H1 (cell line): Measurements from ENCODE around the gene NOC4L. TPM values are rescaled to one million over a fixed set of nuclear protein-coding genes. Genes with fewer than 3 reads are reported as not detected.

Experiments
- CTCF ChIA-PET: fragments of 300-600 bp; sonication (Branson Sonifier 250); formaldehyde crosslinking; loops from one replicate; lab custom pipeline; 2021; ENCODE audit not compliant: partially characterized antibody; lab: Charles Lee
- POLR2A ChIA-PET: fragments of 300-600 bp; sonication (Branson Sonifier 250); formaldehyde crosslinking; loops from one replicate; lab custom pipeline; 2021; ENCODE audit warnings: inconsistent platforms; ENCODE audit not compliant: partially characterized antibody; lab: Charles Lee
- DNase-seq, 2 experiments: peaks; one replicate each; pipeline versions ENCODE4 v3.0.0 to v3.0.0-alpha.2; 2010 to 2022; ENCODE audit warnings: low spot score in 2 of 2, low read depth in 1 of 2, mixed read lengths in 1 of 2
- FAIRE-seq: peaks from 2 replicates; lab custom pipeline; 2011; peaks lifted over from hg19 to GRCh38; lab: Jason Lieb, UNC
- H2AFZ ChIP-seq: 2 replicates; pipeline ENCODE4 v1.8.1; 2012; ENCODE audit warnings: low read length, inconsistent platforms
- H2AK5ac ChIP-seq: 2 replicates; pipeline ENCODE4 v1.6.1; 2013; ENCODE audit warnings: low read depth, low read length
- H2BK120ac ChIP-seq: replicated peaks from 2 replicates; pipeline ENCODE3; 2013; ENCODE audit warnings: low read depth, low read length, inconsistent platforms
- H2BK12ac ChIP-seq: 2 replicates; pipeline ENCODE4 v1.6.1; 2013; ENCODE audit warnings: low read depth, low read length
- H2BK15ac ChIP-seq: 2 replicates; pipeline ENCODE4 v1.6.1; 2013; ENCODE audit warnings: low read length
- H2BK20ac ChIP-seq: 2 replicates; pipeline ENCODE4 v1.6.1; 2013; ENCODE audit warnings: low read length
- H2BK5ac ChIP-seq: 2 replicates; pipeline ENCODE4 v1.6.1; 2013; ENCODE audit warnings: low read depth, low read length
- H3K14ac ChIP-seq: 2 replicates; pipeline ENCODE4 v1.6.1; 2013; ENCODE audit warnings: inconsistent platforms; ENCODE audit not compliant: insufficient read length
- H3K18ac ChIP-seq: 2 replicates; pipeline ENCODE4 v1.6.1; 2013; ENCODE audit warnings: low read length; ENCODE audit errors: extremely low read depth
- H3K23ac ChIP-seq: 2 replicates; pipeline ENCODE4 v1.6.1; 2013; ENCODE audit warnings: inconsistent platforms; ENCODE audit not compliant: insufficient read length
- H3K23me2 ChIP-seq: 2 replicates; pipeline ENCODE4 v1.6.1; 2013; ENCODE audit warnings: low read depth, low read length
- H3K27ac ChIP-seq: 2 replicates; pipeline ENCODE4 v1.6.1; 2011; ENCODE audit warnings: low read depth, low read length, inconsistent platforms
- H3K27me3 ChIP-seq, 4 experiments: replicated peaks in 1 of 4; 1 replicate in 1 of 4; 2 replicates in 3 of 4; pipeline versions ENCODE4 v1.6.1 to v1.8.1; 2011 to 2013; ENCODE audit warnings: low read length in 3 of 4, mild to moderate bottlenecking in 3 of 4, inconsistent platforms in 2 of 4, mixed read lengths in 2 of 4, moderate library complexity in 1 of 4; ENCODE audit not compliant: control insufficient read depth in 3 of 4, insufficient read depth in 3 of 4; ENCODE audit errors: extremely low read depth in 1 of 4
- H3K36me3 ChIP-seq, 4 experiments: 2 replicates each; pipeline versions ENCODE4 v1.6.1 to v1.8.1; 2011 to 2013; ENCODE audit warnings: mild to moderate bottlenecking in 4 of 4, low read length in 3 of 4, moderate library complexity in 2 of 4, control low read depth in 1 of 4, inconsistent platforms in 1 of 4; ENCODE audit not compliant: insufficient read depth in 4 of 4, control insufficient read depth in 2 of 4
- H3K4ac ChIP-seq: replicated peaks from 2 replicates; pipeline ENCODE3; 2013; ENCODE audit warnings: low read length, low read depth, mixed read lengths, inconsistent platforms; ENCODE audit not compliant: insufficient read length
- H3K4me1 ChIP-seq, 4 experiments: replicated peaks in 1 of 4; 1 replicate in 1 of 4; 2 replicates in 3 of 4; pipeline versions ENCODE4 v1.6.1 to v1.8.1; 2011 to 2013; ENCODE audit warnings: low read length in 3 of 4, inconsistent platforms in 2 of 4, mixed read lengths in 1 of 4; ENCODE audit not compliant: insufficient read depth in 4 of 4, control insufficient read depth in 3 of 4
- H3K4me2 ChIP-seq, 2 experiments: 2 replicates each; pipeline versions ENCODE4 v1.6.1 to v1.8.1; 2011 to 2013; ENCODE audit warnings: low read depth in 2 of 2, low read length in 2 of 2, control low read depth in 1 of 2, inconsistent platforms in 1 of 2, mild to moderate bottlenecking in 1 of 2; ENCODE audit not compliant: insufficient read depth in 1 of 2
- H3K4me3 ChIP-seq, 4 experiments: fragments of 200-600, 300-600 bp in 1 of 4; sonication (generic), shearing (Covaris generic), sonication (Bioruptor Twin) in 1 of 4; 2 replicates each; pipeline versions ENCODE4 v1.5.1 to v1.8.1; 2011 to 2016; ENCODE audit warnings: low read length in 4 of 4, low read depth in 3 of 4, control low read depth in 2 of 4, inconsistent platforms in 2 of 4, mild to moderate bottlenecking in 2 of 4, mixed read lengths in 1 of 4, moderate library complexity in 1 of 4; ENCODE audit not compliant: insufficient read depth in 2 of 4; ENCODE audit errors: extremely low read depth in 1 of 4
- H3K56ac ChIP-seq: replicated peaks from 2 replicates; pipeline ENCODE3; 2013; ENCODE audit warnings: low read depth, mild to moderate bottlenecking, mixed read lengths, low read length, inconsistent platforms; ENCODE audit not compliant: insufficient read length
- H3K79me1 ChIP-seq: 2 replicates; pipeline ENCODE4 v1.6.1; 2013; ENCODE audit warnings: low read depth, low read length, control low read depth
- H3K79me2 ChIP-seq, 2 experiments: 2 replicates each; pipeline versions ENCODE4 v1.6.1 to v1.8.1; 2012 to 2013; ENCODE audit warnings: low read length in 2 of 2, mild to moderate bottlenecking in 2 of 2, inconsistent platforms in 1 of 2; ENCODE audit not compliant: insufficient read depth in 2 of 2, control insufficient read depth in 1 of 2
- H3K9ac ChIP-seq, 4 experiments: replicated peaks in 1 of 4; 1 replicate in 1 of 4; 2 replicates in 3 of 4; pipeline versions ENCODE4 v1.6.1 to v1.8.1; 2011 to 2013; ENCODE audit warnings: low read depth in 3 of 4, low read length in 3 of 4, control low read depth in 2 of 4, mild to moderate bottlenecking in 2 of 4, moderate library complexity in 2 of 4, inconsistent platforms in 1 of 4; ENCODE audit errors: extremely low read depth in 1 of 4
- H3K9me3 ChIP-seq, 2 experiments: 2 replicates each; pipeline versions ENCODE4 v1.6.1 to v1.8.1; 2012 to 2013; ENCODE audit warnings: mild to moderate bottlenecking in 2 of 2, moderate library complexity in 2 of 2, control low read depth in 1 of 2, inconsistent platforms in 1 of 2, low read depth in 1 of 2, low read length in 1 of 2, mixed read lengths in 1 of 2; ENCODE audit not compliant: insufficient read depth in 2 of 2
- H4K20me1 ChIP-seq, 2 experiments: replicated peaks in 1 of 2; 2 replicates each; pipeline versions ENCODE3 to v1.8.1; 2011 to 2013; ENCODE audit warnings: inconsistent platforms in 2 of 2, low read length in 2 of 2, mild to moderate bottlenecking in 1 of 2; ENCODE audit not compliant: insufficient read depth in 2 of 2, control insufficient read depth in 1 of 2
- H4K5ac ChIP-seq: 2 replicates; pipeline ENCODE4 v1.6.1; 2013; ENCODE audit warnings: low read length, low read depth, mixed read lengths, inconsistent platforms; ENCODE audit not compliant: insufficient read length
- H4K8ac ChIP-seq: 2 replicates; pipeline ENCODE4 v1.8.0; 2013; ENCODE audit warnings: mild to moderate bottlenecking, moderate library complexity, low read length, inconsistent platforms; ENCODE audit not compliant: insufficient read depth; ENCODE audit errors: extremely low read depth
- H4K91ac ChIP-seq: replicated peaks from 2 replicates; pipeline ENCODE3; 2013; ENCODE audit warnings: low read length, mixed read lengths, inconsistent platforms; ENCODE audit not compliant: insufficient read length
- BACH1 ChIP-seq: IDR thresholded peaks from 2 replicates; pipeline ENCODE4 v1.6.1; 2012; ENCODE audit warnings: low read length, improper control_type of control experiment
- CBX5 ChIP-seq: fragments of 300-800, 300-1000 bp; sonication (generic); IDR thresholded peaks from 2 replicates; pipeline ENCODE4 v1.7.1; 2016; ENCODE audit warnings: antibody characterized with exemption, low read length, low read depth
- CREB1 ChIP-seq: IDR thresholded peaks from 2 replicates; pipeline ENCODE4 v1.6.1; 2012; ENCODE audit warnings: inconsistent platforms
- EGR1 ChIP-seq: IDR thresholded peaks from 2 replicates; pipeline ENCODE4 v1.6.1; 2011; ENCODE audit warnings: low read depth, low read length, borderline replicate concordance
- GTF2F1 ChIP-seq: IDR thresholded peaks from 2 replicates; pipeline ENCODE4 v1.6.1; 2012; ENCODE audit warnings: low read depth, low read length, improper control_type of control experiment, borderline replicate concordance
- PHF8 ChIP-seq: fragments of 200-600 bp; sonication (generic); conservative IDR thresholded peaks from 2 replicates; pipeline ENCODE4 v1.7.1; 2012; ENCODE audit warnings: low read depth, mild to moderate bottlenecking, inconsistent platforms, low read length, moderate library complexity
- POLR2A ChIP-seq, 2 experiments: IDR thresholded peaks; 1 replicate in 1 of 2; 2 replicates in 1 of 2; pipeline ENCODE4 v1.6.1; 2011; ENCODE audit warnings: low read depth in 2 of 2, low read length in 2 of 2, mild to moderate bottlenecking in 2 of 2; ENCODE audit errors: control extremely low read depth in 1 of 2
- SIRT6 ChIP-seq: IDR thresholded peaks from one replicate; pipeline ENCODE4 v1.7.1; 2012; ENCODE audit warnings: low read length, inconsistent platforms
- SIX5 ChIP-seq: IDR thresholded peaks from 2 replicates; pipeline ENCODE4 v1.6.1; 2011; ENCODE audit warnings: mild to moderate bottlenecking, low read depth, low read length
- SP4 ChIP-seq: IDR thresholded peaks from 2 replicates; pipeline ENCODE4 v1.6.1; 2012; ENCODE audit warnings: low read length, inconsistent platforms
- TBP ChIP-seq: IDR thresholded peaks from 2 replicates; pipeline ENCODE4 v1.6.1; 2011; ENCODE audit warnings: low read depth, low read length, improper control_type of control experiment
- WGBS, 2 experiments: shearing (Covaris generic) in 1 of 2; methylation state at CpG; one replicate each; pipeline versions ENCODE4 v1.1.6 to v1.1.7; 2013 to 2015; ENCODE audit warnings: low lambda C conversion rate in 2 of 2, mixed read lengths in 2 of 2, inconsistent platforms in 1 of 2, low coverage in 1 of 2, missing lambda C conversion rate in 1 of 2; ENCODE audit not compliant: insufficient replicate concordance in 2 of 2, insufficient coverage in 1 of 2, insufficient read length in 1 of 2; ENCODE audit errors: extremely low coverage in 1 of 2, missing lambda C conversion rate in 1 of 2; 5-methylcytosine and 5-hydroxymethylcytosine counted together
- polyA plus RNA-seq, 7 experiments: library from polyadenylated mRNA; depleted of rRNA in 3 of 7; stranded (reverse) in 5 of 7; unstranded in 2 of 7; fragments of >200 nt in 5 of 7; fragments of 200-250 nt in 2 of 7; gene quantifications; 1 replicate in 5 of 7; 2 replicates in 1 of 7; 4 replicates in 1 of 7; pipeline versions ENCODE4 v1.2.1 to v1.2.3, GENCODE V29; 2011 to 2013; ENCODE audit warnings: missing spikeins in 2 of 7, mixed read lengths in 2 of 7
- total RNA-seq: library from RNA; stranded (reverse); fragmentation: NEBNext Ultra II Directional; extraction: Animal tissue kit (Norgen Biotek cat#: 25700); gene quantifications from 2 replicates; pipeline ENCODE4 v1.2.1, GENCODE V29; 2021

NOC4L gene
- total and polyA plus RNA-seq, 2 of the 8 experiments (the other 6 are each of a cell fraction or from before 2014, with no cell fraction given): 26.8 to 40.3 TPM

- Histone ChIP-seq H2AFZ (no peak overlapping the region), H4K91ac (no peak overlapping the region), H3K27me3 (peaks cover 0 to 12% (median 9%) of the 10 kb centered on the region in 4 experiments; a peak in 4 of 7 replicates), H3K4me2 (no peak overlapping the region), H3K9me3 (no peaks in the 10 kb centered on the region), H3K56ac (no peak overlapping the region), H2BK120ac (no peak overlapping the region), H3K79me2 (no peaks in the 10 kb centered on the region), H3K9ac (no peak overlapping the region), H3K4me3 (no peak overlapping the region), H2BK12ac (no peak overlapping the region), H3K79me1 (no peaks in the 10 kb centered on the region), H2BK15ac (no peak overlapping the region), H4K8ac (no peak overlapping the region), H3K27ac (no peak overlapping the region), H4K5ac (no peak overlapping the region), H3K23me2 (no peaks in the 10 kb centered on the region), H4K20me1 (no peaks in the 10 kb centered on the region), H3K18ac (no peak overlapping the region), H2BK5ac (no peak overlapping the region), H3K36me3 (no peaks in the 10 kb centered on the region), H3K23ac (no peak overlapping the region), H2BK20ac (no peak overlapping the region), H2AK5ac (no peak overlapping the region)
- POLR2A ChIA-PET: no interaction called here
- WGBS, 2 experiments: 96% methylated on average over 17 of the region's 23 CpGs; no CpG with 5 or more reads in 1 of the 2 experiments
- CTCF ChIA-PET: interaction anchor here (0.6 kb wide), 1 partner anchor 1996 kb away, joined by 3 read pairs; no protein-coding TSS in a partner anchor
- no peak for FAIRE-seq
- no peak for DNase-seq
- no peak for TF ChIP-seq TBP
- no peak for TF ChIP-seq BACH1
- no peak for TF ChIP-seq SIRT6
- no peak for TF ChIP-seq PHF8
- no peak for TF ChIP-seq EGR1
- no peak for TF ChIP-seq SP4
- no peak for TF ChIP-seq GTF2F1
- no peak for TF ChIP-seq SIX5
- TF ChIP-seq POLR2A (IDR thresholded peaks at IDR 0.05; ENCODE audit: control extremely low read depth in 1 of 2, low read depth in 2 of 2, low read length in 2 of 2): no peak
- no peak for TF ChIP-seq CREB1
- TF ChIP-seq CBX5: no peak
- TF ChIP-seq, all 59 proteins: peak for 0
- Histone ChIP-seq H3K14ac (no peak overlapping the region), H3K4me1 (peaks cover 0 to 3% (median 0%) of the 10 kb centered on the region in 4 experiments; a peak in 1 of 7 replicates), H3K4ac (no peak overlapping the region)
These were observed 57.3 kb downstream of the NOC4L start for GRCh38 chr12:132201391-132202120.
